HG03439 (cell line): Measurements from ENCODE around the gene SUSD6.
A peak's percentile ranks its signal among the peaks of the same experiment; 100 is the strongest.
"Not testable (repeated sequence)": the region's sequence is repeated elsewhere in the genome, so short reads cannot be mapped to it uniquely, and the experiment has no call there.

Experiments
- ATAC-seq: cut with Tn5 transposase; IDR thresholded peaks from one replicate; pipeline ENCODE4 v1.9.1; 2021; ENCODE audit warnings: mild to moderate bottlenecking, moderate library complexity; ENCODE audit not compliant: unreplicated experiment

The SUSD6 gene

DNA sequence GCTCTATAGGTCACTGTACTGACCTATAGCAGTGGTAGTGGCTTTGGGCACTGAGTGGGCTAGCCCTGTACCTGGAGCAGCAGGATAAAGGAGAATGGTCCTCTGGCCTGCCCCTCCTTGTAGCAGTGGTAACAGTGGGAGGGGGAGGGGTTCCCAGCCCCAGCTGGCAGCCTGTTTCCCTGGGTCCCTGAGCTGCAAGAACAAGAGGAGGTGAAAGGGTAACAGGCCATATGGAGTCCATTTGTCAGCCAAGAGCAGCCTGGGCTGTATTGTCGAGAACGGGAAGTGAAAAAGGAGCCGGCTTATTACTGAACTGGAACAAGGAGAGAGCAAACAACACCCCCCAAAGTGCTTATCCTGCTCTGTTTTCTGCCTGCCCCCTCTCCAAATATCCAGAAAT lies 81.7 kb downstream of the SUSD6 start:
- peak; percentile 50 for ATAC-seq

DNA sequence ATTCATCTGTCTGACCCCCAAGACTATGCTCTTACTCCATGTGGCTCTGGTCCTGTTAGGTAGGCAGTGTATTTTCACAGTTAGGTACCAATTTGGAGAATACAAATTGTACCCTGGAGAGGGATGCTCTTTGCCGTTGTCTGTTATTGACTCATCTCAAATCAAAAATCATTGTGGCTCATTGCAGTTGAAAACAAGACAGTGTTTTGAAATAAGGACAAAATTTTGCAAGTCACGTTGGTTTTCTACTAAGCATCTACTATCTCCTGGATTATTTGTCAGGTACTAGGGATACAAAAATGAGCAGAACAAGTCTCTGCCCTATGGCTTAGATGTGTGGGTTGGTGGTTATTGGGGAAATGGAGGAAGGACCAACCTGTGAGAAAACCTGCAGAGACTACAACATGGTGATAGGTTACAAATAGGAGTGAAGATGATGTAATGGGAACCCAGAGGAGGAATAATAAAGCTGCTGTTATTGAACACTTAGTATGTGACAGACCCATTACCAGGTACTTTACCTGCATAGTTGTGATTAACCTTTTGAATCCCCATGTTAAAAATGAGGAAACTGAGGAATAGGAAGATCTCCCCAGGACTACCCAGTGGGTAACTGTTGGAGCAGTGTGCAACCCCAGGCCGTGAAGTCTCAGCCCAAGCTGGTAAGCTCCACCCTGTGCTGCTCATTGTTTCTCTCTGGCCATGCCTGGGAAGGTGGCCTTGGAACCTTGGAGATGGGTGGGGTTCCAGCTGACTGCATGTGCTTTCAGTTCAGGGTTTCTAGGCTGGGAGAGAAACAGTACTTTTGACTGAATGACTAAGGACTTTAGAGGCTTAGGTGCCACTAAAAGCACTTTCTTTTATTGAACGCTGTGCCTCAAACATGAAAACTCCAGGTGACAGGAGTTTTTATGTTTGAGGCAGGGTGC lies 82.7 kb downstream of the SUSD6 start:
- ATAC-seq, result no peak

DNA sequence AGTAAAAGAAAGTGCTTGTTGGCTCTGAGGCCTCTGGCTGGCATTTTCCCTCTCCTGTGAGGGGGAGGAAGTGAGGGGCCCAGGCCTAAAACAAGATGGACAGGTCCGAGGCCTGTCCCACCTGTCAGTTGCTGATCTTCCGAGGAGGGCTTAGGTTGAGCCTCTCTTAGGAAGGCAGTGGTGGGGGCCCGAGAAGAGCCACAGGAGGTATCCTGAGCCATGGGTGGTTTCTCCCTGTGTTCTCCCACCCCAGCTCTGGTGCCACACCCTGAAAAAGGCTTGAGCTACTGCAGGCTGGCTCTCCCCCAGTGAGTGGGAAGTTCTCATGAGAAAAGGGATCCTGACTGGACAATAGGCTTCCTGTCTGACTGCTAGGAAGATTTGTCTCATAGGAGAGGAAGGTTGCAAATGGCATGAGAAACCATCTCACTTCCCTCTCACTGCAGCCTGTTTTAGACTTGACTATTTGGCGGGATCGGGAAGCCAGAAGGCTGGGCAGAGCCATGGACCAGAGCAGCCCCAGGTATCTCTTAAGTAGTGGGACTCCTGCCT lies 83.4 kb downstream of the SUSD6 start:
- ATAC-seq, result no peak

DNA sequence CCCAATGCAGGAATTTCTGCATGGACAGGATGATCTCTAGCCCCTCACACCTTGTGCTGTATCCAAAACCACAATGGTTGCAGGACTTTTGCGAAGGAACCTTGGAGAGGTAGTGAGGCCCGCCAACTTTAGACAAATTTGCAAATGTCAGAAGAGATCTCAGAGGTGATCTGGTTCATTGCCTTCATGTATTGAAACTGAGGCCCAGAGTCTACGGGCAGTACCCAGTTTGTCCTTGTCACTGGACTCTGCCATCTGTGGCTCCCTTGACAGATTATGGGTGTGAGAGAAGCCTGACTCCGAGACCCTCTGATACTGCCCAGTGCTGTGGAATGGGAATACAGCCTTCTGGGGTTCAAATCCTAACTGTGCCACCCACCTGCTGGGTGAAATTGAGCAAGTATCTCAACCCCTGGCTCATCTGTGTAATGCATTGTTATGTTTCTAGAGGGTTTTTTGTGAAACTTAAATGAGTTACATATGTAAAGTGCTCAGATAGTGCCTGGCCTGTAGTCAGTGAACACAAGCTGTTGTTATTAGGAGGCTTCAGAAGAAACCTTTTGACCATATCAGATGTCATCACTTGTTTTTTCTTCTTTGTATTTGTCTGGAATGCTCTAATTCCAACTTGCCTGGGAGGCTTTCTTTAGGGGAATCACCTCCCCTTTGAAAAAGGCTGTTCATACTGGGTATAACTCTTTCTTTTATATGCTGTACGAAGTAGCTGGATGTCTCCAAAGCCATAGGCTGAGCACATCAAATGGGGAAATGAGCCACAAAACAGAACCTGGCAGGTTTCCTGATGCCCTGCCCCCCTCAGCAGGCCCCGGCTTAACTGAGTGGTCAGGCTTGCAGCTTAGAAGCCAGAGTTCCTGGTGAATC lies 84.2 kb downstream of the SUSD6 start:
- ATAC-seq, result no peak

DNA sequence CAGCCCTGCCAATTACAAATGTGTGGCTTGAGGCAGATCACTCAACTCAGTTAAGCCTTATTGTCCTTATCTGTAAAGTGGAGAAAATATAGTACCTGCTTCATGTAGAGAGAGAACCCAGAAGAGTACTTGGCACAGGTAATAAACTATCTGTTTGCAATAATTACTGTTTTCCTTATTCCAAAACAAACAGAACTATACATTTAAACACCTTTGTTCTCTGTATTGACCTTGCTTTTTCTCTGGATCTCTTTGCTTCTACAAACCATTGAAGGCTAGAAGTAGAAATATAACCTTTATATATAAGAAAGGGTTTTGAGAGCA lies 84.8 kb downstream of the SUSD6 start:
- ATAC-seq, result no peak

DNA sequence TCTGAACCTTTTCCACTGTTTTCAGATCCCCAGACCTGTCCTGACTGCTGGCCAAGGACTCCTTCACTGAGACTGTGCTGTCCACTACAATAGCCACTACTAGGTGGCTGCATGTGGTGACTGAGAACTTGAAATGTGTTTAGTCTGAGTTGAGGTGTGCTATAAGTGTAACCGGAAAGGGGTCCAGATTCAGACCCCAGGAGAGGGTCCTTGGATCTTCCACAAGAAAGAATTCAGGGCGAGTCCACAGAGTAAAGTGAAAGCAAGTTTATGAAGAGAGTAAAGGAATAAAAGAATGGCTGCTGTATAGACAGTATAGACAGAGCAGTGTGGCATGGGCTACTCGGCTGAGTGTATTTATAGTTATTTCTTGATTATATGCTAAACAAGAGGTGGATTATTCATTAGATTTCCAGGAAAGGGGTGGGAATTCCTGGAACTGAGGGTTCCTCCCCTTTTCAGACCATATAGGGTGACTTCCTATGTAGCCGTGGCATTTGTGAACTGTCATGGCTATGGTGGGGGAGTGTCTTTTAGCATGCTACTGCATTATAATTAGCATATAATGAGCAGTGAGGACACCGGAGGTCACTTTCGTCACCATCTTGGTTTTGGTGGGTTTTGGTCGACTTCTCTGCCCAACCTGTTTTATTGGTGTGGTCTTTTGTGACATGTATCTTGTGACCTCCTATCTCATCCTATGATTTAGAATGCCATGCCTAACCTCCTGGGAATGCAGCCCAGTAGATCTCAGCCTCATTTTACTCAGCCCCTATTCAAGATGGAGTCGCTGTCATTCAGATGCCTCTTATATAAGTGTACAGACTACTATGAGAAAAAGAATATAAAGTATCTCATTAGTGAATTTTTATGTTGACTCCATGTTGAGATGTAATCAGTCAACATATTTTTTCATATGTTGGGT lies 85.5 kb downstream of the SUSD6 start:
- ATAC-seq, result no peak

DNA sequence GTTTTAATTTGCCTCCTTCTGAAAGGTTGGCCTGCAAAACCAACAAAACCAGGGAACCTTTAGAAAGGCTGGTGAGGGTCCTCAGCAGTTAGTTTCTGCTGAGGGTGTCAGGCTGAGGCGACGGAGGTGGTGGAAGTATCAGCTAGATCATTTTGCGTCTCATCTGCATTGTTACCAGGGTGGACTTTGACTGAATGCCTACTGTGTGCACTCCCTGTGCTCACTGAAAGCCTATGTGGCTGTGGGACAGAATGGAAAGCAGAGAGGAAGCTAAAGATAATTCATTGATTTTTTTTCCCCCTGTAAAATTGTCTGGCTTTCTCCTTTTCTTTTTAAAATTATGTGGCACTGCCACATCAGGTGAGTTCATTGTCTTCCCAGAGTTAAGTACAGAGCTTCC lies 87.2 kb downstream of the SUSD6 start:
- ATAC-seq, result no peak

DNA sequence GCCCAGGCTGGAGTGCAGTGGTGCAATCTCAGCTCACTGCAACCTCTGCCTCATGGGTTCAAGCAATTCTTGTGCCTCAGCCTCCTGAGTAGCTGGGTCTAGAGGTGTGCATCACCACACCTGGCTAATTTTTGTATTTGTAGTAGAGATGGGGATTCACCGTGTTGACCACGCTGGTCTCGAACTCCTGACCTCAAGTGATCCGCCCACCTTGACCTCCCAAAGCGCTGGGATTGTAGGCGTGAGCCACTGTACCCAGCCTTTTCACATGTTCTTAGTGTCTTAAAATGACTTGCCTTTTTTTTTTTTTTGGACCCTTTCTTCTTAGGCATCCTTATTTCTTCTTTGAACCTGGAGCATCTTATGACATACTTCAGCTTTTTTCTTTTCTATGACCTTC lies 87.8 kb downstream of the SUSD6 start:
- ATAC-seq, result not testable (repeated sequence)

DNA sequence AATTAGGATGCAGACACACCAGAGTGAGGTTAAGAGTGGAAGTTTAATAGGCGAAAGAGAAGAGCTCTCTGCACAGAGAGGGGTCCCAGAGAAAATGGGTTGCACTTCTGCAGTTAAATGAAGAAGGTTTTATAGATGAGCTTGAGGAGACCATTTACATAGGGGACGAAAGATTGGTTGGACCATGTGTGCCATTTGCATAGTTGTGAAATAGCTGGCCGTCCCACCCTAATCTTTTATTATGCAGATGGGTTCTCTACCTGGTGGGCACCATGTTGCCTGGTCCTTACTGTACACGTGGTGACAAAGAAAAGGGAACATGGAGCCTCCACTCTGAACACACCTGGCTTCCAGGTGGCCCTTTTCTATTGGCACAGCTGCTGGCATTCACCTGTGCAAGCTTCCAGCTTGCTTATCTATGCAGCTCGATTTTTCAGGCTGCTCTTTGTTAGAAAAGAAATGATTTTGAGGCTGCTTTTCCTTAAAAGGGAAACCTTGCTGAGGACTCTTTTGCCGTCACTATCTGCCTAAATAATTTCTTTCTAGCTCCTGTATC lies 88.4 kb downstream of the SUSD6 start:
- no peak for ATAC-seq

DNA sequence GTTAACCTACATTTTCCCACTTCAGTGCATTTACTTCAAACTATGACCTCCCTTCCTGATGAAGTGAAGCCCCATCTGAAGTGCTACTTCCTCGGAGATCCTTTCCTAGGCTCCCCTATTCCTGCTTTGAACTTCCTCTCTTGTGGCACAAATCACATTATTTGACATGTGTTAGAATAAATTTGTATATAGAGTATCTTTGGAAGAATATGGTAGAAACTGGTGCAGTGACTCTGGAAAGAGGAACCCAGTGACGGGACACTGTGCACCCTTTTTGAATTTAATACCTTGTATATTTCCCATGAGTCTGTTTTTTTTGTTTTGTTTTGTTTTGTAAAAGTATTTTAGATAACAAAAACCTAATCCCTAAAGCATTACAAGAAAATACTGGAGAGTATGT lies 89.2 kb downstream of the SUSD6 start:
- ATAC-seq, result no peak

DNA sequence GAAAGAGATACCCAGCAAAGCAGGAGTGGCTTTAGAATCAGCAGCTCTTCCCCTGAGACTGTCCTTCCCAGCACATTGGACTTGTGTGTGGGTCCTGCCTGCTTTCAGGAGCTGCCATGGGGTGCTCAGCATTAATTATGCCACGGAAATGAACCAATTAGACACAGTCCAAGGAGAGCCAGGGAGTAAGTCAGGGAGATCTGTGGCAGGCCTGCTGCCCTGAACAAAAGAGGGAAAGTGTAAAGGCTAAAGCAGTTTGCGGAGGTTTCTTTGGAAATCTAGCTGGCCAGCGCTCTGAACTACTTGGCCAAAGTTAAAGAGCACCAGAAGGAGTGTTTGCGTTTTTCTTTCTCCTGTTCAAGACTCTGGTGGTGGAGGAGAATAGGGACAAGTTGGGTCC lies 89.9 kb downstream of the SUSD6 start:
- ATAC-seq, result no peak

DNA sequence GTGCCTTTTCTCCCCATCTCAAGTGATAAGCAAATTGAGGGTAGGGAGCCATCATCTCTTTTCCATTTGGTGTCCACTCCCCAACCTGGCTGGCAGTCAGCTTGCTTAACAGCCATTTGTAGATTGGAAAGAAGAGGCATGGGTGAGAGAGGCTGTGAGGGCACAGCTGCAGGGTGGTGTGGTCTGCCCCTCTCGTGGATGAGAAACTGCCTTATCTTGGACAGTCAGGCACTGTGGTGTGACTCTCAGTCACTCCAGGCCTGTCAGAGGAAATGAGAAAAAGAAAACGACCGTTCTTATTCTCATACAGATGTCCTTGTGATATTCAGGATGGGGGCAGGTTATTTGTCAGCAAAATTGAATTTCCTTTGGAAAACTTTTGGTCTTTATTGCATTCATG lies 90.5 kb downstream of the SUSD6 start:
- peak; percentile 58 for ATAC-seq

DNA sequence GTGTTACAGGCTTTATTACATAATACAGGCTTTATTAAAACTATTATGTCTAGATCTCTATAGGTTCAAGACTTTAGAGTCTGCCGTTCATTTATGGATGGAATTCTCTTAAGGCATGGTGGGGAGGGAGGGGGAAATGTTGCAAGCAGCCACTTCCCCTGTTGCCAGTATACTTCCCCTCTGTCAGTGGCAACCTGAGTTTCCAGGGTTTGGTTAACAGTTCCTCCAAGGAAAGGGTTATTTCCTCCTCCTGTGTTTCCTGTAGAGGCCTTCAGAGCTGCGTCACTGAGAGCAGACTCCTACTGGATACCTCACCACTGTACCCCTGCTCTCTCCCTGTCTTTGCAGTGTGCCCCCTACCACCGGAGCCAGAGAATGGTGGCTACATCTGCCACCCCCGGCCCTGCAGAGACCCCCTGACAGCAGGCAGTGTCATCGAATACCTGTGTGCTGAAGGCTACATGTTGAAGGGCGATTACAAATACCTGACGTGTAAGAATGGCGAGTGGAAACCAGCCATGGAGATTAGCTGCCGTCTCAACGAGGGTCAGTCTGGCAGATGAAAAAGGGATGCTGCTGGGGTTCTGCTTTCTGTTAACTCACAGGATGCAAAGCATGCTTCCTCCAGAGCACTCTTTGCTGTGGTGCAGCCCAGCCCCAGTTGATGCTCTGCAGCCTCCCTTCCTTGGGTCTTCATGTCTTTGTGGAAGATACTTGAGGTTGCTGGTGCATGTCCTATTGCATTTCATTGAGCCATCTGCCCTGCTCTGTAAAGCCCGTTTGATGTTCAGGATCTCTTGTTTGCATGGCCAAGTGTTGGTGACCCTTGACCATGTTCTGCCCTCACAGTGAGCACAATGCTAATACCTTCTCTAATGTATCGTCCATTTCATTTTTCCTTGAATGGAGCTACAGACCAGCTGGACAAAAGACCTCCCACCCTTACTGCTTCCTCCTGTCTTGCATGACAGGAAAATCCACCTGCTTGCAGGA lies 91.9 kb downstream of the SUSD6 start:
- no peak for ATAC-seq

DNA sequence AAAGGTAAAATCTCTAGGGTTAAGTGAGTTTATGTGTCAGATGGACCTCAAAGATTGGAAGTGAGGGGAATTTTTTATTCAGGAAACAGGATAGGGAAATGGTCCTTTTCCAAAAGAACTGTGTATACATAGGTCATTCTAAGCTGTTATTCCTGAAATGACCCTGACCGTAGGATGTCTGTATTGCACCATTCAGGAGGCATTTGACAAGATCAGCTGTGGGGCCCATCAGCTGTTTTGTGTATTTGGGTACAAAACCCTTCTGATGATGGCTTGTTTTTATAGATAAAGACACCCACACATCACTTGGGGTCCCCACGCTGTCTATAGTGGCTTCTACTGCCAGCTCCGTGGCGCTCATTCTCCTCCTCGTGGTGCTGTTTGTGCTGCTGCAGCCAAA lies 92.9 kb downstream of the SUSD6 start:
- ATAC-seq, result no peak

DNA sequence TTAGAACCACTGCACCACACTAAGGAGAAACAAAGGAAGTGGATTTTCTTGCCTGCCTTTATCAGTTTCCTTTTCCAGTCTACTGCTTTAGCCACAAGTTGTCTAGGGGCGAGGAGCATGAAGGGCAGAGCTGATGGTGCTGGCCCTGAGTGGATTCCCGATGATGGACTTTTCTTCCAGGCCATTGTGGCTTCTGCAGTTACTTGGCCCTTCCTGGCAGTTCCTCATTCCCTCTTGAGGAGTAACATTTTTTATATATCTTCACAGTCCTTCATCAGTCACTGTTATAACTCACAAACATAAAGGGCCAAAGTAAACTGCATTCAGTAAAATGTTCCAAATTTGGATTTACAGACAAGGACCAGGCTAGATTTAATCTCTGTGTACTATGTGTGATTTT lies 94.3 kb downstream of the SUSD6 start:
- ATAC-seq, result no peak

DNA sequence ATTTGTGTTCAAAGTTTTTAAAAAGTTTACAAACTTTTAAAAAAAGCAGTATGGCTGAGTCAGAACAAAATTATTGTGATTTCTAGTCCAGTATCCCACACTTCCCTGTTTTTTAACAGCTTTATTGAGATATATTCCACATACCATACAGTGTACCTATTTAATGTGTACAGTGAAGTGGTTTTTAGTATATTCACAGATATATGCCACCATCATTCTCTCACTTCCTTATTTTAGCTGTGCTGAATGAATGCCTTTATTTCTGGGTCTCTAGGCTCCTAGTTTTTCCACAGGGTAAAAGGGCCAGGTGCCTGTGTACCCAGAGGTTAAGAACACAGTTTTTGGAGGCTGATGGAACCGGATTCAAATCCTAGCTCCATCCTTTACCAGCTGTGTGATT lies 96.7 kb downstream of the SUSD6 start:
- no peak for ATAC-seq

DNA sequence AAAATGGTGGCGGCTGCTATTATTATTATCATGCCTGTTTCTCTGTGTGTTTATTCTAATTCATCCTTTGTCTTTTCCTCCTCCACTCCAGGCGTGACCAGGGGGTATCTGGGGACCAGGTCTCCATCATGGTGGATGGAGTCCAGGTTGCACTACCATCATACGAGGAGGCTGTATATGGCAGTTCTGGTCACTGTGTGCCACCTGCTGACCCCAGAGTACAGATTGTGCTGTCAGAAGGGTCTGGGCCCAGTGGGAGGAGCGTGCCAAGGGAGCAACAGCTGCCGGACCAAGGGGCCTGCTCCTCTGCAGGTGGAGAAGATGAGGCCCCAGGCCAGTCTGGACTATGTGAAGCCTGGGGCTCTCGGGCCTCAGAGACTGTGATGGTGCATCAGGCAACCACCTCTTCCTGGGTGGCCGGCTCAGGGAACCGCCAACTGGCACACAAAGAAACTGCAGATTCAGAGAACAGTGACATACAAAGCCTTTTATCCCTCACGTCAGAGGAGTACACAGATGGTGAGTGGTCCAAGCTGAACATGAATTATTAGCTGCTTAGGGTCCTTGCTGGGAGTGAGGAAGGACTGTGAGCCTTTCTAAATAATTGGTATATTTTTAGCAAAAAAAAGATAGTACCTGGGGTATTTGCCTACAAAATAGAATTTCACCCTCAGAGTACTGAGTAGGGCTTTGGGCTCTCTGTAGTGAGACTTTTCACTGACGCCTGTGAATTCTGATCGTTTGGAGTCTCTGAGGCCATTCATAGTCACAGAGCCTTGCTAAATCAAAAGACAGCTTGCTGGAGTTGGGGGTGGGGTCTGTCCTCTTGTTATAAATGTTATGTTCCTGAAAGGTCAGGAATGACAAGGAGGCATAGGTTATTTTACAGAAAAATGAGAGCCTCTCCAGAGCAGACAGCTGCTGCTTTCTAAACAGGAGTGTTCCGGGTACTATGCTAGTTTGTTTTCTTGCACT lies 97.5 kb downstream of the SUSD6 start:
- ATAC-seq, result no peak

DNA sequence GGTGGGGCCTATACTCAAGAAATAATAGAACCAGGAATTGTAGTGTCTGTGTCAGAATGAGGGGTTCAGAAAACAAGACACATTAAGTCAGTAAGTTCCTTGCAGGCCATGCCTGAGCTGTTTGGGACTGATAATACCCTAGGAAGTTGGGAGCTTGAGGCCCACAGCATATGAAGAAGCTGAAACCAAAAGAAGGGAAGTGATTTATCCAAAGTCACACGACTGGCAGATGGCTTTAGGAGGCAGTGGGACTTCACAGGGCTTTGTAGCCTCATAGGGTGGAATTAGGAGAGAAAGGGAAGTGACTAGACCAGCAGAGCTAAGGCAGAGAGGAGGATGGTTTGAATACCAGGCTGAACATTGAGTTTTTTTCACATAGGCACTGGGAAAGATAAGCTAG lies 99.0 kb downstream of the SUSD6 start:
- no peak for ATAC-seq
